HG03025 (cell line): ENCODE measurements around the gene RGL3.
"Not testable (repeated sequence)": the region's sequence is repeated elsewhere in the genome, so short reads cannot be mapped to it uniquely, and the experiment has no call there.

Source experiments
- ATAC-seq: cut with Tn5 transposase; IDR thresholded peaks from one replicate; pipeline ENCODE4 v1.9.1; 2021; ENCODE audit warnings: mild to moderate bottlenecking, moderate library complexity; ENCODE audit not compliant: unreplicated experiment, low FRiP score

RGL3 gene

DNA sequence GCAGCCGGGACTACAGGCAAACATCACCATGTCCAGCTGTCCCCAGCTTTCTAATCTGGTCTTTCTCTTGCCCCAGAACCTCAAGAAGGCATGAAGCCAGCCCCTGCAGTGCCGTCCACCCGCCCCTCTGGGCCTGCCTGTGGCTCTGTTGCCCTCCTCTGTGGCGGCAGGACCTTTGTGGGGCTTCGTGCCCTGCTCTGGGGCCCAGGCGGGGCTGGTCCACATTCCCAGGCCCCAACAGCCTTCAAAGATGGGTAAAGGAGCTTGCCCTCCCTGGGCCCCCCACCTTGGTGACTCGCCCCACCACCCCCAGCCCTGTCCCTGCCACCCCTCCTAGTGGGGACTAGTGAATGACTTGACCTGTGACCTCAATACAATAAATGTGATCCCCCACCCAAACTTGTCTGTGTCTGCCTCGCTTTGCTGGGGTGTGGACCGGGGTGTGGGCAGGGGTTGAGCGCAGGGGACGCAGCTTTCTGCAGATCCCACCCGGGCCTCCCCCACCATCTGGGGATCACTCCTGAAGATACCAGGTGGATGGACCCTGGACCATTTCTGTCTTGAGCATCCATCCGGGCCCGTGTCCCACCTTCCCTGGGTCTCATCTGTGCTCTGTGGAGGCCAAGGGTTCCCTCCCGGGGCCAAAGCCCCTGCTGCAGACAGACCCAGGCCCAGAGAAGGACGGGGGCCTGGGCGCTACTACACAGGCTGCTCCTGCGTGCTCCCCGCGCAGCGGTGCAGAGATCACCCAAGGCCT is 31.6 kb upstream of the RGL3 start:
- ATAC-seq, result no peak

DNA sequence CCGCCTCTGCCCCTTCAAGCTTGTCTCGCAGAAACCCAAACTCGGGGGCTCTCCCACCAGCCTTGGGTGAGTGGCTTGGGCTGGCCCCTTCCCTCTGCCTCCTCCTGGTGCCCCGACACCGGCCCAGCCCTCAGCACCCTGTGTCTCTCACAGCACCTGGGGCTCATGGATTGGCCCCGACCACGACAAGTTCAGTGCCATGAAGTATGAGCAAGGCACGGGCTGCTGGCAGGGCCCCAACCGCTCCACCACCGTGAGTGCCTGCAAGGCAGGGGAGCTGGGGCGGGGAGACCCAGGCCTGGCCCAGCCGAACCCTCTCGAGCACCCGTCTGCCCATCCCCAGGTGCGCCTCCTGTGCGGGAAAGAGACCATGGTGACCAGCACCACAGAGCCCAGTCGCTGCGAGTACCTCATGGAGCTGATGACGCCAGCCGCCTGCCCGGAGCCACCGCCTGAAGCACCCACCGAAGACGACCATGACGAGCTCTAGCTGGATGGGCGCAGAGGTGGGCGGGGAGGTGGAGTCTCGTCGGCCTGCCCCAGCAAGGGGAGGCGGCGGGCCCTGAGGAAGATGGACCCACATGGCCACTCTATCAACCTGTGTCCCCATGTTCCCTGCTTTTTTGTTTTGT is 29.9 kb upstream of the RGL3 start:
- no peak for ATAC-seq

DNA sequence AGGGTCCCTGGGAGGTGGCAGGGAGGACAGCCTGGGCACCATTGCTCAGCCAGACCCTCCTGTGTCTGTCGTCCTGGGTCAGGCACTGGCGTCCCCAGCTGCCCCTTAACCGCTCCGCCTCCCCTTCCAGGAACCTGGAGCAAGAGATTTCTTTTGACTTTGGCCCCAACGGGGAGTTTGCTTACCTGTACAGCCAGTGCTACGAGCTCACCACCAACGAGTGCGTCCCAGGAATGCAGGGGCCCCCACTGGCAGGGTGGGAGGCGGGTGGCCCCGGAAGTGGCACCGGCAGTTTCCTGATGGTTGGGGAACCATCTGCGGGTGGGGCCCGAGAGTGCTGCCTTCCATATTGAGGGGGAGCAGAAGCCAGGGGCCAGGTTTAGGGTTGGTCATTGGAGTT is 29.3 kb upstream of the RGL3 start:
- ATAC-seq, result no peak

DNA sequence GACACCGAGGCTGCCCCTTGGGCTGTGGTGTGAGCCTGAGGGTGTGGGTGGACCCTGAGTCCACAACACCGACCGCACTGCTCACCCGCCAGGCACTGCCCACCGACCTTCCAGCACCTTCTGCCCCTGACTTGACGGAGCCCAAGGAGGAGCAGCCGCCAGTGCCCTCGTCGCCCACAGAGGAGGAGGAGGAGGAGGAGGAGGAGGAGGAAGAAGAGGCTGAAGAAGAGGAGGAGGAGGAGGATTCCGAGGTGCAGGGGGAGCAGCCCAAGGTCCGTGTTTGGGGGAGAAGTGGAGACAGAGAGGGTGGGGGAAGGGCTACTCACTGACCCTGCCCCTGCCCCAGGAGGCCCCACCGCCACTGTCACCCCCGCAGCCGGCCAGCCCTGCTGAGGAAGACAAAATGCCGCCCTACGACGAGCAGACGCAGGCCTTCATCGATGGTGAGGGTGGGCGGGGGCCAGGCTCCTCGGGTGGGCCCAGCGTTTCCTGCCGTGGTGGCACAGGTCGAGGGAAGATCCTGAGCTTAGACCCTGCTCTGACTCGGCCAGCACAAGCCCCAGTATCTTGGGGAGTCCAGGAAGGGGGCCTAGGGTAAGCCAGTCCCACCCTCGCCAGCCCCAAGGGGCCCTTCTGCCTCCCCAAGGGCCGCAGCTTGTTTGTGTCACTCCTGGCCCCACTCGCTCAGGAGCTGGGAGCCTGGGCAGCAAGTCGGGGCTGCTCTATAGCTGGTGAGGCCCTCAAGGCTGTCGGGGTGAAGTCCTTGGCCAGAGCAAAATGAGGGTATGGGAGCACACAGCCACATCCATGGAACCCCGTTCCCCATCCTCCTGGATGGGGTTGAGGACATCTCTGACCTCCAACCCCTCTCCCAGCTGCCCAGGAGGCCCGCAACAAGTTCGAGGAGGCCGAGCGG is 28.5 kb upstream of the RGL3 start:
- no peak for ATAC-seq

DNA sequence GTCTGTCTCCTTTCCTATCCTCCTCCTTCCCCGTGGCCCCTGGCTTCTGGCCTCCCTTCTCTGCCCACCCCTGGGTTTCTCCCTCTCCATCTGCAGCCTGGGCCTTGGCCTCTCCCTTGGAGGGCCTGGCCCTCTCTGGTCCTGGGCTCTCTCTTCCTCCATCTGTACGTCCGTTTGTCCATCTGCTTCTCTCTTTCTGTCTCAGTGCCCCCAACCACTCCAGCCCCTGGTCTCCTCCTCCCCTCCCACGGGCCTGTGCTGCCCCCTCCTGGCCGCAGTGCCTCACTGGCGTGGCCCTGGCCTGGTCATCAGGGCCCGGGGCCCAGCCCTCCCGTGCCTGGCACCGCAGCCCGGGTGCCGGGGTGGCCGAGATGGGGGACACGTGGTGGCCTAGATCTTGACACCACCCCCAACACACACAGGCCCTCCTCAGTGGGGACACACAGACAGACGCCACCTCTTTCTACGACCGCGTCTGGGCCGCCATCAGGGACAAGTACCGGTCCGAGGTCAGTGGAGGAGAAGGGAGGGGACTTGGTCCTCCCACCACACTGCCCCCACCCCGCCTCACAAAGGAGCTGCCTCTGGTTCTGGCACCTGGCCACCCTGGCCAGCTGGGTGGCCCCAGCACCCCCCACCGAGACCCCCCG is 27.7 kb upstream of the RGL3 start:
- no peak for ATAC-seq

DNA sequence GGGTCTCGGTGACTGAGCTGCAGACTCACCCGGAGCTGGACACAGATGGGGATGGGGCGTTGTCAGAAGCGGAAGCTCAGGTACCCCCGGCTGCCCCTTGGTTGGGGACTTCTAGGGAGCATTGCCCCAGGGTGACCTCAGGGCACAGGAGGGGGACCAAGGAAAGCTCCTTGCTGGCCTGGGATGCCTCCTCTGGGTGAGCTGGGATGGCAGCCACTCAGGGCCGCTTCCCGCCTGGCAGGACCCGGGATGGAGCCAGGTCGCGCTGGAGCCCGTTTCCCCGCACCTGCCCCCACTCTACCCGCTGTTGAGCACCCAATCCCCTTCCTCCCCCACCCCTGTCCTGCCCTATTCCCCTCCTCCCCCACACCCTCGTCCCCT is 27.1 kb upstream of the RGL3 start:
- ATAC-seq, result no peak

GRCh38 chr19:11445141-11445540 is 26.0 kb upstream of the RGL3 start:
- ATAC-seq, result no peak

GRCh38 chr19:11444059-11444458 is 24.9 kb upstream of the RGL3 start:
- no peak for ATAC-seq

GRCh38 chr19:11437955-11438354 is 18.8 kb upstream of the RGL3 start:
- ATAC-seq, result no peak

DNA sequence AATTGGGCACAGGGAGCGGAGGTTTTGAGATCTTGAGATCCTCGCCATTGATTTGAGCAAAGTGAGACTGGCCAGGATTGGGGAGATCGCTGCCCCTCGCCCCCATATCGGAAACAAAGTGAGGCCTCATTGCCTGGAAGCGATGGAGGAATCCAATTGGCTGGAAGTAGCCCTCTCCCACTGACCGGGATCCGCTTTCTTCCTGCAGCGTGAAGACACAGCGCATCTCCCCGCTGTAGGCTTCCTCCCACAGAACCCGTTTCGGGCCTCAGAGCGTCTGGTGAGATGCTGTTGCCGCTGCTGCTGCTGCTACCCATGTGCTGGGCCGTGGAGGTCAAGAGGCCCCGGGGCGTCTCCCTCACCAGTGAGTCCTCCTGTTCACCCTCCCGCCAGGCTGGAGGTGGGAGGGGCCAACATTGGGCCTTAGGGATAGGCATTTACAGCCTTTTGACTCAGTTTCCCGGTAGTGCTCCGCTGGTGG is 16.8 kb upstream of the RGL3 start:
- no peak for ATAC-seq

- peak; percentile 87 for ATAC-seq
Observed at GRCh38 chr19:11435057-11435832, 16.1 kb upstream of the RGL3 start, which contains the start of the genes ODAD3 and PRKCSH. ODAD3 (minus strand) TSS chr19:11435121; CDS start chr19:11435016, 105 bp downstream. PRKCSH (plus strand) TSS chr19:11435635; CDS start chr19:11436118, 483 bp downstream.

DNA sequence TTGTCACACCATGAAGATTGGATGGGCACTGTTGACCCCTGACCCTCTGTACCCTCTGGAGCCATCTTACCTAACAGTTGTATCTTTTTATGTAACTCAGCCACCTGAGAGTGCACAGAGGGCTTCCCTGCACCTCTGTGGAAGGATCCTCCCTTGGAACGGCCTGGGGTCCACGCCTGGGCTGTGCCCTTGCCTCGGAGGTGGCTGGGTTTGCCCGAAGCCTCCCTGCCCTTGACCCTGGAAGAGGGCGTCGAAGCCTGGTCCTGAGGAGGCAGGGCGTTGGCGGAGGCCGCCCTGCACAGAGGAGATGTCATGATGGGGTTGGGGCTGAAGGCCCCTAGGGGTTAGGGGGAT is 15.6 kb upstream of the RGL3 start:
- no peak for ATAC-seq

DNA sequence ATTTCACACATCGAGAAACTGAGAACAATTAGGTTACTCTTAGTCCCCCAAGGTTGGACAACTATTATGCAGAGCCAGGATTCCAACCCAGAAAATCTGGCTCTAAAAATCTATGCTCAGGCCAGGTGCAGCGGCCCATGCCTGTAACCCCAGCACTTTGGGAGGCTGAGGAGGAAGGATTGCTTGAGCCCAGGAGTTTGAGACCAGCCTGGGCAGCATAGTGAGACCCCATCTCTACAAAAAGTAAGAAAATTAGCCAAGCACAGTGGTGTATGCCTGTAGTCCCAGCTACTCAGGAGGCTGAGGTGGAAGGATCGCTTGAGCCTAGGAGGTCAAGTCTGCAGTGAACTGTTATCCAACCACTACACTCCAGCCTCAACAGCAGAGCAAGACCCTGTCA is 14.4 kb upstream of the RGL3 start:
- ATAC-seq, result not testable (repeated sequence)

- no peak for ATAC-seq
Observed at GRCh38 chr19:11426656-11427055, 7.5 kb upstream of the RGL3 start.

GRCh38 chr19:11425719-11426457 is 6.8 kb upstream of the RGL3 start:
- ATAC-seq, result no peak

DNA sequence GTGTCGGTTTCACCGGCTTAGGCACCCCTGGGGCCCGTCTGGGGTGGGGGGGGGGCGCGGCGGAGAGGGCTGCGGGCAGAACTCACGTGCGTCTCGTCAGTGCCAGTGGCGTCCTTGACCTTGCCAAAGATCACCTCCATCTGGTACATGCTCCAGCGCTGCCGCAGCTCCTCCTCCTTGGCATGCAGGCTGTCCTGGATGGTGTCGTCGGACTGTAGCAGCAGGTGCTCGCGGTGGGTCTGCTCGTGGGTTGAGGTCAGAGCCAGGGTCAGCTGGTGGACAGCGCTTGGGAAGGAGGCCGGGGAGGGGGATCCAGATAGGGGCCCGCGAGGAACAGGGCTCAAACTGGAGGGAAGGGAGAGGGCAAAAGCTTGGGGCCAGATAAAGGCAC is 4.7 kb upstream of the RGL3 start:
- no peak for ATAC-seq

DNA sequence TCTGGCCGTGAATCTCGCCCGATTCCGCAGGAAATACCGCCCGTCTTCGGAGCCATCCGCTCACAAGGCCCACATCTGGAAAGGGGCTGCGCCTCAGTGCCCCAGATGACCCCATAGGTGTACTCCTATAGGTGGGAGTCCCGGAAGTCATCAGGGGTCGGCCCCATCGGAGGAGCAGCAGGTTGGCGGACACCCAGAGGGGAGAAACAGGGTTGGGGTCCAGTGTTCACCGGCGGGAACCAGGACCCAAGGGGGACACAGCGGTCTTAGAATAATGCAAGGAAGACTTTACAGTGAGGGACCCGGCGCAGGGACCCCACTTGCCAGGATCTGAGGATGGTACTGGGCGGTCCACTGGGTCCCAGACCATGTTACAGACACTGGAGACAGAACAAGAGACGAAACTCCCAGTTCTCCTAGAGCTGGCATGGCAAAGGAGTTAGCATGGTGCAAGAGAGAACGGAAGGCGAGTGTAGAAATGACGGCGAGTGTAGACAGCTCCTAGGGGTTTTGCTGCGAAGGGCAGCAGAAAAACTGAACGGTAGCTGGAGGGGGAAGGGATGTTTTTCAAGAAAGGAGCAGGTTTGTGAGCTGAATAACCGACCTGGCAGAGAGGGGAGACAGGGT is 4.2 kb upstream of the RGL3 start:
- no peak for ATAC-seq

- no peak for ATAC-seq
Observed at GRCh38 chr19:11422163-11423065, 3.3 kb upstream of the RGL3 start.
